RCC 7860 (cell line): Measurements from ENCODE around the gene AAK1.
"Not testable (repeated sequence)": the region's sequence is repeated elsewhere in the genome, so short reads cannot be mapped to it uniquely, and the experiment has no call there.

Experiments used
- DNase-seq: peaks from one replicate; pipeline ENCODE4 v3.0.0-alpha.2; 2015; ENCODE audit warnings: low spot score
- FAIRE-seq: peaks from 2 replicates; lab custom pipeline; 2012; peaks lifted over from hg19 to GRCh38; lab: Jason Lieb, UNC

AAK1 gene

GRCh38 chr2:69628325-69629021 lies 15.1 kb downstream of the AAK1 start:
- DNase-seq (no peak), FAIRE-seq (no peak)

- DNase-seq (no peak), FAIRE-seq (no peak)
These were observed 18.3 kb downstream of the AAK1 start for GRCh38 chr2:69625078-69625795.

- DNase-seq (no peak), FAIRE-seq (no peak)
These were observed 18.9 kb downstream of the AAK1 start for GRCh38 chr2:69624611-69625010.

- FAIRE-seq (no peak), DNase-seq (no peak)
These were observed 19.4 kb downstream of the AAK1 start for GRCh38 chr2:69624131-69624530.

- no peak for FAIRE-seq
- DNase-seq: no peak
These were observed 20.3 kb downstream of the AAK1 start for GRCh38 chr2:69623236-69623635.

GRCh38 chr2:69622805-69623204 lies 20.7 kb downstream of the AAK1 start:
- not testable (repeated sequence) for DNase-seq, FAIRE-seq

GRCh38 chr2:69622017-69622540 lies 21.5 kb downstream of the AAK1 start:
- not testable (repeated sequence) for FAIRE-seq, DNase-seq

GRCh38 chr2:69621440-69621839 lies 22.1 kb downstream of the AAK1 start:
- no peak for FAIRE-seq
- DNase-seq: no peak

- no peak for DNase-seq
- FAIRE-seq: no peak
These were observed 22.7 kb downstream of the AAK1 start for GRCh38 chr2:69620870-69621269.

GRCh38 chr2:69619725-69620124 lies 23.8 kb downstream of the AAK1 start:
- FAIRE-seq (no peak), DNase-seq (no peak)

GRCh38 chr2:69618362-69618761 lies 25.2 kb downstream of the AAK1 start:
- DNase-seq (no peak), FAIRE-seq (no peak)

GRCh38 chr2:69617744-69618143 lies 25.8 kb downstream of the AAK1 start:
- FAIRE-seq (no peak), DNase-seq (no peak)

GRCh38 chr2:69616755-69617154 lies 26.8 kb downstream of the AAK1 start:
- DNase-seq (peak; percentile 30), FAIRE-seq (no peak)

GRCh38 chr2:69615969-69616368 lies 27.6 kb downstream of the AAK1 start:
- FAIRE-seq (no peak), DNase-seq (no peak)

- peak; percentile 14 for DNase-seq
- no peak for FAIRE-seq
These were observed 28.4 kb downstream of the AAK1 start for GRCh38 chr2:69615078-69615625.

- FAIRE-seq (no peak), DNase-seq (no peak)
These were observed 30.8 kb downstream of the AAK1 start for GRCh38 chr2:69612707-69613106.

- no peak for DNase-seq
- no peak for FAIRE-seq
These were observed 31.3 kb downstream of the AAK1 start for GRCh38 chr2:69612200-69612599.

- FAIRE-seq: no peak
These were observed 35.4 kb downstream of the AAK1 start for GRCh38 chr2:69608109-69608508.

GRCh38 chr2:69606771-69607170 lies 36.8 kb downstream of the AAK1 start:
- not testable (repeated sequence) for DNase-seq, FAIRE-seq

More at GRCh38 chr2:69608109-69608508, 35.4 kb downstream of the AAK1 start:
- no peak for DNase-seq

- FAIRE-seq (no peak), DNase-seq (no peak)
These were observed 38.3 kb downstream of the AAK1 start for GRCh38 chr2:69605284-69605683.

GRCh38 chr2:69604836-69605235 lies 38.7 kb downstream of the AAK1 start:
- DNase-seq (no peak), FAIRE-seq (no peak)
